ENCODE measurements around the gene TNS1. TPM values are rescaled to one million over a fixed set of nuclear protein-coding genes. Genes with fewer than 3 reads are reported as not detected.
"Not testable (repeated sequence)": the region's sequence is repeated elsewhere in the genome, so short reads cannot be mapped to it uniquely, and the experiment has no call there.

The TNS1 gene
- total and polyA plus RNA-seq, 5 donors, result 243 to 647 (median 513) TPM

GRCh38 chr2:218036371-218036770 lies 33.6 kb upstream of the TNS1 start:
- Histone ChIP-seq H3K9me3 (ENCODE audit: control insufficient read depth, low read length) (no peaks in the 10 kb centered on the region), H3K4me1 (ENCODE audit: control insufficient read depth, insufficient read depth, low read length) (peaks cover 3% of the 10 kb centered on the region), H3K27me3 (ENCODE audit: control insufficient read depth, insufficient read depth) (no peaks in the 10 kb centered on the region), H3K4me3 (ENCODE audit: low read length) (no peak overlapping the region), H3K27ac (ENCODE audit: low read length) (no peak overlapping the region)
- no peak for DNase-seq
- intact Hi-C loops (cut with DNase I), result loop anchor here in 3 of 4 donors (2.0 to 10.0 kb wide), 4 partner anchors 44 to 252 kb away; no protein-coding TSS in a partner anchor
- no peak for ATAC-seq
- 70% methylated on average over 5 of the region's 5 CpGs for WGBS

- intact Hi-C loops (cut with DNase I), result loop anchor here in 3 of 4 donors (2.0 to 10.0 kb wide), 4 partner anchors 43 to 251 kb away; no protein-coding TSS in a partner anchor
- DNase-seq (no peak), ATAC-seq (no peak)
- H3K27ac ChIP-seq (ENCODE audit: low read length), result no peak overlapping the region
- 84% methylated on average over 12 of the region's 12 CpGs for WGBS
- H3K9me3 ChIP-seq (ENCODE audit: control insufficient read depth, low read length), result no peaks in the 10 kb centered on the region
- H3K4me1 ChIP-seq (ENCODE audit: control insufficient read depth, insufficient read depth, low read length), result peaks cover 3% of the 10 kb centered on the region
- no peak overlapping the region for H3K4me3 ChIP-seq (ENCODE audit: low read length)
- H3K27me3 ChIP-seq (ENCODE audit: control insufficient read depth, insufficient read depth), result no peaks in the 10 kb centered on the region
Measured at GRCh38 chr2:218035463-218036100, 32.8 kb upstream of the TNS1 start.

GRCh38 chr2:218034497-218035213 lies 31.9 kb upstream of the TNS1 start:
- DNase-seq (peak; percentile 74 to 86 (median 84)), ATAC-seq (peak; percentile 81 to 85)
- H3K4me1 ChIP-seq (ENCODE audit: control insufficient read depth, insufficient read depth, low read length); H3K27me3 ChIP-seq (ENCODE audit: control insufficient read depth, insufficient read depth); H3K9me3 ChIP-seq (ENCODE audit: control insufficient read depth, low read length); H3K4me3 ChIP-seq (ENCODE audit: low read length); H3K27ac ChIP-seq (ENCODE audit: low read length): not testable (repeated sequence)
- 15% methylated on average over 24 of the region's 24 CpGs for WGBS
- intact Hi-C loops (cut with DNase I), result loop anchor here in 3 of 4 donors (5.0 to 10.0 kb wide), 4 partner anchors 42 to 250 kb away; no protein-coding TSS in a partner anchor

GRCh38 chr2:218033590-218034496 lies 31.0 kb upstream of the TNS1 start:
- ATAC-seq, result peak; percentile 15 to 58
- peaks cover 5% of the 10 kb centered on the region for H3K4me1 ChIP-seq (ENCODE audit: control insufficient read depth, insufficient read depth, low read length)
- intact Hi-C loops (cut with DNase I), result loop anchor here in 3 of 4 donors (5.0 to 10.0 kb wide), 3 partner anchors 49 to 249 kb away; no protein-coding TSS in a partner anchor
- H3K27ac ChIP-seq (ENCODE audit: low read length), result no peak overlapping the region
- peak in 2 of 3 donors; percentile 78 to 79 for DNase-seq
- WGBS, result 33% methylated on average over 45 of the region's 45 CpGs
- no peaks in the 10 kb centered on the region for H3K27me3 ChIP-seq (ENCODE audit: control insufficient read depth, insufficient read depth)
- no peaks in the 10 kb centered on the region for H3K9me3 ChIP-seq (ENCODE audit: control insufficient read depth, low read length)
- H3K4me3 ChIP-seq (ENCODE audit: low read length), result no peak overlapping the region

- peaks cover 6% of the 10 kb centered on the region for H3K4me1 ChIP-seq (ENCODE audit: control insufficient read depth, insufficient read depth, low read length)
- 48% methylated on average over 1 of the region's 1 CpG for WGBS
- DNase-seq (no peak), ATAC-seq (no peak)
- intact Hi-C loops (cut with DNase I), result loop anchor here in 3 of 4 donors (5.0 to 10.0 kb wide), 3 partner anchors 48 to 248 kb away; no protein-coding TSS in a partner anchor
- H3K4me3 ChIP-seq (ENCODE audit: low read length), result no peak overlapping the region
- no peaks in the 10 kb centered on the region for H3K9me3 ChIP-seq (ENCODE audit: control insufficient read depth, low read length)
- no peak overlapping the region for H3K27ac ChIP-seq (ENCODE audit: low read length)
- no peaks in the 10 kb centered on the region for H3K27me3 ChIP-seq (ENCODE audit: control insufficient read depth, insufficient read depth)
Measured at GRCh38 chr2:218033208-218033589, 30.4 kb upstream of the TNS1 start.

- H3K9me3 ChIP-seq (ENCODE audit: control insufficient read depth, low read length), result no peaks in the 10 kb centered on the region
- H3K27me3 ChIP-seq (ENCODE audit: control insufficient read depth, insufficient read depth), result no peaks in the 10 kb centered on the region
- no peak overlapping the region for H3K27ac ChIP-seq (ENCODE audit: low read length)
- H3K4me1 ChIP-seq (ENCODE audit: control insufficient read depth, insufficient read depth, low read length), result peaks cover 6% of the 10 kb centered on the region
- 82% methylated on average over 12 of the region's 12 CpGs for WGBS
- ATAC-seq, result no peak
- peak in 2 of 3 donors; percentile 58 to 68 for DNase-seq
- intact Hi-C loops (cut with DNase I), result loop anchor here in 3 of 4 donors (5.0 to 10.0 kb wide), 3 partner anchors 48 to 248 kb away; no protein-coding TSS in a partner anchor
- H3K4me3 ChIP-seq (ENCODE audit: low read length), result no peak overlapping the region
Measured at GRCh38 chr2:218032336-218033171, 29.8 kb upstream of the TNS1 start.

GRCh38 chr2:218031771-218032257 lies 29.0 kb upstream of the TNS1 start:
- no peak for ATAC-seq
- 71% methylated on average over 7 of the region's 7 CpGs for WGBS
- Histone ChIP-seq H3K27me3 (ENCODE audit: control insufficient read depth, insufficient read depth) (no peaks in the 10 kb centered on the region), H3K4me1 (ENCODE audit: control insufficient read depth, insufficient read depth, low read length) (peaks cover 6% of the 10 kb centered on the region), H3K9me3 (ENCODE audit: control insufficient read depth, low read length) (no peaks in the 10 kb centered on the region), H3K27ac (ENCODE audit: low read length) (no peak overlapping the region), H3K4me3 (ENCODE audit: low read length) (no peak overlapping the region)
- intact Hi-C loops (cut with DNase I), result loop anchor here in 3 of 4 donors (5.0 to 10.0 kb wide), 3 partner anchors 47 to 247 kb away; no protein-coding TSS in a partner anchor
- peak in 2 of 3 donors; percentile 39 to 42 for DNase-seq

- DNase-seq (no peak), ATAC-seq (no peak)
- Histone ChIP-seq H3K27ac (ENCODE audit: low read length) (no peak overlapping the region), H3K9me3 (ENCODE audit: control insufficient read depth, low read length) (no peaks in the 10 kb centered on the region), H3K27me3 (ENCODE audit: control insufficient read depth, insufficient read depth) (no peaks in the 10 kb centered on the region), H3K4me3 (ENCODE audit: low read length) (no peak overlapping the region), H3K4me1 (ENCODE audit: control insufficient read depth, insufficient read depth, low read length) (peaks cover 6% of the 10 kb centered on the region)
- 94% methylated on average over 1 of the region's 1 CpG for WGBS
- intact Hi-C loops (cut with DNase I), result loop anchor here in 3 of 4 donors (5.0 to 10.0 kb wide), 3 partner anchors 46 to 246 kb away; no protein-coding TSS in a partner anchor
Measured at GRCh38 chr2:218031261-218031660, 28.5 kb upstream of the TNS1 start.

GRCh38 chr2:218030409-218031195 lies 27.8 kb upstream of the TNS1 start:
- no peaks in the 10 kb centered on the region for H3K9me3 ChIP-seq (ENCODE audit: control insufficient read depth, low read length)
- H3K27ac ChIP-seq (ENCODE audit: low read length), result no peak overlapping the region
- ATAC-seq (no peak), DNase-seq (no peak)
- peaks cover 6% of the 10 kb centered on the region for H3K4me1 ChIP-seq (ENCODE audit: control insufficient read depth, insufficient read depth, low read length)
- no peaks in the 10 kb centered on the region for H3K27me3 ChIP-seq (ENCODE audit: control insufficient read depth, insufficient read depth)
- intact Hi-C loops (cut with DNase I), result loop anchor here in 3 of 4 donors (5.0 to 10.0 kb wide), 3 partner anchors 46 to 246 kb away; no protein-coding TSS in a partner anchor
- H3K4me3 ChIP-seq (ENCODE audit: low read length), result no peak overlapping the region
- WGBS, result 92% methylated on average over 7 of the region's 7 CpGs
